Muscle layer of colon (tissue), 2 donors: ENCODE data around the gene POU6F2.

Source experiments
- H3K27ac ChIP-seq: one replicate; pipeline ENCODE4 v1.7.0; 2013; ENCODE audit warnings: low read depth, mild to moderate bottlenecking, low read length, moderate library complexity
- H3K27me3 ChIP-seq, 2 donors: one replicate each; pipeline ENCODE4 v1.7.0; 2013; ENCODE audit warnings: low read length in 2 of 2, mild to moderate bottlenecking in 2 of 2; ENCODE audit not compliant: insufficient read depth in 2 of 2, control insufficient read depth in 1 of 2
- H3K36me3 ChIP-seq: one replicate; pipeline ENCODE4 v1.7.0; 2013; ENCODE audit warnings: mild to moderate bottlenecking, low read length; ENCODE audit not compliant: insufficient read depth
- H3K4me1 ChIP-seq: one replicate; pipeline ENCODE4 v1.7.0; 2013; ENCODE audit warnings: mild to moderate bottlenecking, low read length; ENCODE audit not compliant: insufficient read depth
- H3K4me3 ChIP-seq, 2 donors: one replicate each; pipeline ENCODE4 v1.7.0; 2013; ENCODE audit warnings: low read length in 2 of 2, low read depth in 1 of 2, mild to moderate bottlenecking in 1 of 2, moderate library complexity in 1 of 2
- H3K9ac ChIP-seq: one replicate; pipeline ENCODE4 v1.7.0; 2013; ENCODE audit warnings: low read length
- H3K9me3 ChIP-seq: one replicate; pipeline ENCODE4 v1.7.0; 2013; ENCODE audit warnings: mild to moderate bottlenecking, low read length
- donor health status: abdominal sarcoma.
- donor health status: Adenocarcinoma of cecum.

The POU6F2 gene

DNA sequence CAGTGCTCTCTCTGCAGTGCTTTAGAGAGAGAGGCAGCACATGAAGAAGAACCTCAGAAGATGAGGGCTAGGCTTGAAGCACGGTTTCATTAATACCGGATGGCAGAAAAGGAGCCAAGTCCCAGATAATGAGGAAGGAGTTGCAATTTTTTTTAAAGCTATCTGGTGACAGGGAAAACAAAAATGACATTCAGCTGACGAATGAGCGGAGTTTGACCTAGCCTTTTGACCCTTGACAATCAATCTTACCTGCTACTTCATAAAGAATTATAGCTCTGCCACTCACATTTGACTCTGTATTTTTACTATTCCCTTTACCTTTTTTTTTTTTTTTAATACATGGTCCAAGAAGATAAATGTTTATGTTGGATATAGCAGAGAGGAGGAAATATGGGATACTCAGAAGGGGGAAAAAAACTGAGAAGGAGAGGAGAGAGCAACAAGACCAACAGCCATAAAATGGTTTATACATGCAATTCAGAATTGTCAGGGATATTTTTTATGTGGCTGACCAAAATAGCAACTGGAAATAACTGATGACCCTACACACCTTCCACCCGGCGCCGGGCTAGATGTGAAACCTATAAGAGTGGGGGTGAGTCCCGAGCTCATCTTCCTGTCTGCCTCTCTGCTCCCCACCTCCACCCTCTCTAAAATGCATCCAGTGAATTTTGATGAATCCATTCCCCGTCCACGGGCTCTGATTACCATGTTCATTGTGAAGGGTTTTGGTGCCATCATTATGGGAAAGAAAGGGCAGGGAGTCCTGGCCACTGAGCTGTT lies 314.1 kb downstream of the POU6F2 start:
- H3K36me3 ChIP-seq, result no peaks in the 10 kb centered on the region
- H3K27ac ChIP-seq, result no peak overlapping the region
- no peaks in the 10 kb centered on the region for H3K4me1 ChIP-seq
- no peak overlapping the region for H3K9ac ChIP-seq
- no peaks in the 10 kb centered on the region for H3K9me3 ChIP-seq
- no peak overlapping the region for H3K4me3 ChIP-seq
- H3K27me3 ChIP-seq, result no peaks in the 10 kb centered on the region

DNA sequence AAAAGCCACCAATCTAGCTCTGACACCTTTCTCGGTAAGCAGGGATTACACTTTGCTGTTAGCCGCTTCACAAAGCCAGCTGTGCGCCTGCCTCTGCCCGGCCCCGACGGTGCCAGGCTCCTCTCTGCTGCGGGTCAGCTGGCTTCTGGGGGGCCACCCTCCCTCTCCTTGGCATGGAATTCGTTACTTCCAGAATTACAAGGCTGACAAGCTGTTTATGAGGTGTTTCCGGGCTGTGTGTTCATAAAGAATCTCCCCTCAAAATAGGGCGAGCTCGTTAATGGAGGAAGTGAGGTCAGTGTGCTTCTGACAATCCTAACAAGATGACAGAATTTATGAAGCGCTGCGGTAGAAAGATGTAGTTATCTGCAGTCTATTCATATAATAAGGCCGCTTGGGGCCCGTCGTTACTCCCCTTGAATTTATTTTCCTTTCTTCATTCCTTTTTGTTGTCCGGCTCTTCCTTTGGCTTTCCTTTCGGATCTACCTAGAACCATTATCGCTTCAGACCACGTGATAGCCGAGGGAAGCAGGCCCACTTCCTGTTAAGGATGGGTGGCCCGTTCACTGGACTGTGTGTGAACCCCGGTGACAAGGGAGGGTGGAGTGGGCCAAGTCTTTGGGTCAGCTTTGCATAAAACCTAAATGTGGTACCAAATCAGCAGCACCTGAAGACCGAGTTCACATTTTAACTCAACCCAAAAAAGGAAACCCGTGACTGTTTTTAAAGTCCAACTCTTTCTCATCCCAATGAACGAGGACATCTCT lies 315.5 kb downstream of the POU6F2 start:
- no peak overlapping the region for H3K27ac ChIP-seq
- H3K36me3 ChIP-seq, result no peaks in the 10 kb centered on the region
- no peaks in the 10 kb centered on the region for H3K27me3 ChIP-seq
- H3K4me1 ChIP-seq, result no peaks in the 10 kb centered on the region
- H3K9me3 ChIP-seq, result no peaks in the 10 kb centered on the region
- H3K4me3 ChIP-seq, result no peak overlapping the region
- H3K9ac ChIP-seq, result no peak overlapping the region

DNA sequence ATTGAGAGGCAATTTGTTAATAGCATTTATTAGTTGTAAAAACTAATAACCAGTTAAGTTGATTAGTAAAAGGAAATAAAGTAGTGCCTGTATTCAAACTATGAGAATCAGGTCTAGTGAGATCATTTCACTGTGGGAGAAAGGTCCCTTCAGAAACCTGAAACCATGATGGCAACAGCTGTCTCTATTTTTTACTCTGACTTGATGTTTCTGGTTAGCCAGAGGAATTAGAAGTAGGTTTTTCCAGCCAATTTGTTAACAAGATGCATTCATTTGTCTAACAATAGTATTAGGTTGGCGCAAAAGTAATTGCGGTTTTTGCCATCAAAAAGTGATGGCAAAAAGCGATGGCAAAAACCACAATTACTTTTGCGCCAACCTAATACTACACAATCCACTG lies 316.3 kb downstream of the POU6F2 start:
- Histone ChIP-seq H3K4me1 (no peaks in the 10 kb centered on the region), H3K9ac (no peak overlapping the region), H3K27me3 (no peaks in the 10 kb centered on the region), H3K4me3 (no peak overlapping the region), H3K27ac (no peak overlapping the region), H3K9me3 (no peaks in the 10 kb centered on the region), H3K36me3 (no peaks in the 10 kb centered on the region)

- Histone ChIP-seq H3K27me3 (no peaks in the 10 kb centered on the region), H3K9ac (no peak overlapping the region), H3K4me3 (no peak overlapping the region), H3K9me3 (no peaks in the 10 kb centered on the region), H3K4me1 (peaks cover 4% of the 10 kb centered on the region), H3K27ac (no peak overlapping the region), H3K36me3 (no peaks in the 10 kb centered on the region)
These were observed 318.1 kb downstream of the POU6F2 start for GRCh38 chr7:39295796-39296195.

- Histone ChIP-seq H3K9ac (no peak overlapping the region), H3K4me1 (peaks cover 4% of the 10 kb centered on the region), H3K4me3 (no peak overlapping the region), H3K9me3 (no peaks in the 10 kb centered on the region), H3K36me3 (no peaks in the 10 kb centered on the region), H3K27me3 (no peaks in the 10 kb centered on the region), H3K27ac (no peak overlapping the region)
These were observed 322.0 kb downstream of the POU6F2 start for GRCh38 chr7:39299695-39300094.

- no peak overlapping the region for H3K27ac ChIP-seq
- peaks cover 4% of the 10 kb centered on the region for H3K4me1 ChIP-seq
These were observed 322.6 kb downstream of the POU6F2 start for GRCh38 chr7:39300276-39300675.

GRCh38 chr7:39301543-39301942 lies 323.8 kb downstream of the POU6F2 start:
- Histone ChIP-seq H3K36me3 (no peaks in the 10 kb centered on the region), H3K4me3 (no peak overlapping the region), H3K9me3 (no peaks in the 10 kb centered on the region), H3K4me1 (peaks cover 4% of the 10 kb centered on the region), H3K27ac (no peak overlapping the region), H3K27me3 (no peaks in the 10 kb centered on the region), H3K9ac (no peak overlapping the region)

More at GRCh38 chr7:39300276-39300675, 322.6 kb downstream of the POU6F2 start:
- Histone ChIP-seq H3K4me3 (no peak overlapping the region), H3K36me3 (no peaks in the 10 kb centered on the region), H3K27me3 (no peaks in the 10 kb centered on the region), H3K9ac (no peak overlapping the region), H3K9me3 (no peaks in the 10 kb centered on the region)

- H3K9me3 ChIP-seq, result no peaks in the 10 kb centered on the region
- no peak overlapping the region for H3K4me3 ChIP-seq
- H3K27me3 ChIP-seq, result no peaks in the 10 kb centered on the region
- peaks cover 4% of the 10 kb centered on the region for H3K4me1 ChIP-seq
- H3K9ac ChIP-seq, result no peak overlapping the region
- H3K36me3 ChIP-seq, result no peaks in the 10 kb centered on the region
- no peak overlapping the region for H3K27ac ChIP-seq
These were observed 326.5 kb downstream of the POU6F2 start for GRCh38 chr7:39304178-39304577.

DNA sequence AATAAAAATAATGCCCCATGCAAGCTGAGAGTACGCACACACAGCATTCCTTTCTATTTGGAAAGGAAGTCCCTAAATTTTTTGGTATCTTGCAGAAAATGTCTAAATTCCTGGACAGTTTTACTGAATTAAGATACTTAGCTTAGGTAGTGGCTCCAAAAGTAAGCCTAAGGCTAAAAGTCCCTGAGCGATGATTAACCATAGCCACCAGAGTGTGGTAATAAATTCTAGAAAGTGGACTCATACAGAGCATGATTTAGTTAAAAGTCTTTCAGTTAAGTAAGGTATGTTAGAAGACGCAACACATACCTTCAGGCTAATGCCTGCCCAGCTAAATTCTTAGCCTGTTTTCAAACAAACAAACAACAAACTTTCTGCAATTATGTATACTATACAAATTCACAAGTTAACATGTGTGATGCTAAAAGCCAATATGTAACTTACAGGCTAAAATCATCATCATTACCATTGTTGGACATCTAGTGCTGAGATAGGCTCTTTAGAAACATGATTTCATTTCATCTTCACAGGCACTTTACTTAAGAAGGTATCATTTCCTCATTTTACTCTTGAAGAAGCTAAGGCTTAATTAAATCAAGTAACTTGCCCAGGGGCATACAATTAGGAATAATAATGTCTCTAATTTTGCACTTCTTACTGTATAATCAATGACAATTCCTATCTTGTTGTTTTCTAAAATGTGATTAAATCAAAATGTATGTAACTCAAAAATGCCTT lies 327.1 kb downstream of the POU6F2 start:
- Histone ChIP-seq H3K27ac (no peak overlapping the region), H3K27me3 (no peaks in the 10 kb centered on the region), H3K36me3 (no peaks in the 10 kb centered on the region)

DNA sequence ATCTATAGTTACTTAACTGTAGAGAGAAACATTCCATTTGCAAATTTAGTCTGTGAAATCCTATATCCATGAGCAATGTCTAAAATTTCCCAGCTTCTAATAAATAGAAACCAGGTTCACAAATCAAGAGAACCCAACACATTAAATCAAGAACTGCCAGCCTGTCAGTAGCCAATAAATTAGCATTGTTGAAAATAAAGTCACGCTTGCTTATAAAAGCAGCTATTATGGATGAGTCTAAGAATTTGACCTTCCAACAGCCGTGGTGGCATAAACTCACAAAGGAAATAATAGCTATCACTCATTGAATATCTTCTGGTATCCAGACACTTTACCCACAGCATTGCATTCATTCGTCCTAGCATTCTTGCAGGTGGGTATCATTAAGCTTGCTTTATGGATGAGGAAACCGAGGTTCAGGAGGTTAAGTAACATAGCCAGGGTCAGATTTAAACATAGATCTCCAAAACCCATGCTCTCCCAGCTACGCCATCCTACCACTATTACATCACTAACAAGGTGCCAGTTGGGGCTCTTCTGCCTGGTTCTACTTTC lies 328.4 kb downstream of the POU6F2 start:
- Histone ChIP-seq H3K4me3 (no peak overlapping the region), H3K36me3 (no peaks in the 10 kb centered on the region), H3K4me1 (no peaks in the 10 kb centered on the region), H3K27me3 (no peaks in the 10 kb centered on the region), H3K9me3 (no peaks in the 10 kb centered on the region), H3K9ac (no peak overlapping the region), H3K27ac (no peak overlapping the region)

More for the DNA sequence above, 327.1 kb downstream of the POU6F2 start:
- Histone ChIP-seq H3K4me3 (no peak overlapping the region), H3K4me1 (peaks cover 4% of the 10 kb centered on the region), H3K9ac (no peak overlapping the region), H3K9me3 (no peaks in the 10 kb centered on the region)

- no peaks in the 10 kb centered on the region for H3K36me3 ChIP-seq
- no peak overlapping the region for H3K4me3 ChIP-seq
- no peaks in the 10 kb centered on the region for H3K4me1 ChIP-seq
- H3K9ac ChIP-seq, result no peak overlapping the region
- no peak overlapping the region for H3K27ac ChIP-seq
- H3K9me3 ChIP-seq, result no peaks in the 10 kb centered on the region
- H3K27me3 ChIP-seq, result no peaks in the 10 kb centered on the region
These were observed 333.0 kb downstream of the POU6F2 start for GRCh38 chr7:39310699-39311098.
